HL-60 (cell line): ENCODE results near the gene USF1.

ENCODE experiments used
- CTCF ChIP-seq: IDR thresholded peaks from one replicate; pipeline ENCODE4 v1.5.1; 2011; ENCODE audit warnings: low read length, control low read depth, inconsistent platforms; ENCODE audit not compliant: insufficient read depth
- GABPA ChIP-seq: IDR thresholded peaks from 2 replicates; pipeline ENCODE4 v1.6.1; 2012; ENCODE audit warnings: low read depth
- POLR2AphosphoS5 ChIP-seq: IDR thresholded peaks from 2 replicates; pipeline ENCODE4 v1.6.1; 2012; ENCODE audit warnings: low read depth
- REST ChIP-seq: IDR thresholded peaks from 2 replicates; pipeline ENCODE4 v1.6.1; 2012; ENCODE audit warnings: low read depth; ENCODE audit not compliant: insufficient replicate concordance
- SPI1 ChIP-seq: IDR thresholded peaks from 2 replicates; pipeline ENCODE4 v1.6.1; 2012; ENCODE audit warnings: low read depth, mild to moderate bottlenecking, borderline replicate concordance

GRCh38 chr1:161073474-161074121 lies 27.8 kb upstream of the USF1 start:
- no peak for TF ChIP-seq CTCF
- no peak for TF ChIP-seq POLR2AphosphoS5
- TF ChIP-seq REST, result no peak
- no peak for TF ChIP-seq SPI1
- no peak for TF ChIP-seq GABPA
